ENCODE data around the gene POU6F2.
A peak's percentile ranks its signal among the peaks of the same experiment; 100 is the strongest.

Gene POU6F2

DNA sequence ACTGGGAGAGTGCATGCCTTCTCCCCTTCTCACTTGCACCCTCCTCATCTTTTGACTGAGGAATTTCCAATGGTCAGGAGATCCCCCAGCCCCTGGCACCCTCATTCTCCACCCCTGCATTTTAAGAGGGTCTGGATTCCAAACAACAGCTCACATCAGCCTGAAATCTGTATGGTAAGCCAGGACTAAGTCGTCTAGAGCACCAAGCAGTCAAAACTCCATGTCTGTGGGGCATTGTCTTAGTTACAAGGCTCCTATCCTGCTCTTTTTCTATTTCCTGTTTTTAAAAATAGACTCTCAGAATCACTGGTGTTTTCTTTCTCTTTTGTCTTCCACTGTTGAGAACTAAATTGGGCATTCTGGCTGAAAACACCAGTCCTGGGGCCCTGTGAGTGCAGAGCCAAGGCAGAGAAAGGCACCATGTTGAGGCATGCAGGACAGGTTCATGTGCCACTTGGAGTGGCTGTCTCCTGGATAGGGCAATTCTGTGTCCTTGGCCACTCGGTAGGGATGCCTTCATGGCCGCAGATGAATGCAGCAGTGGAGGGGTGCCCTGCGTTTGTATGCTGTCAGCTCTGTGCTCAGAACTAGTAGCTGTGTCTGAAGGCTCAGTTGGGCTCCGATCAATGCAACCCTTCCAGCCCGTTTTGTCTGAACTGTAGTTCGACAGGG lies 371.9 kb downstream of the POU6F2 start:
- DNase-seq (ENCODE audit: low read depth in 2 of 2) = no peak
- TF ChIP-seq CTCF (IDR thresholded peaks at IDR 0.05; ENCODE audit: low read depth, low read length) = no peak

DNA sequence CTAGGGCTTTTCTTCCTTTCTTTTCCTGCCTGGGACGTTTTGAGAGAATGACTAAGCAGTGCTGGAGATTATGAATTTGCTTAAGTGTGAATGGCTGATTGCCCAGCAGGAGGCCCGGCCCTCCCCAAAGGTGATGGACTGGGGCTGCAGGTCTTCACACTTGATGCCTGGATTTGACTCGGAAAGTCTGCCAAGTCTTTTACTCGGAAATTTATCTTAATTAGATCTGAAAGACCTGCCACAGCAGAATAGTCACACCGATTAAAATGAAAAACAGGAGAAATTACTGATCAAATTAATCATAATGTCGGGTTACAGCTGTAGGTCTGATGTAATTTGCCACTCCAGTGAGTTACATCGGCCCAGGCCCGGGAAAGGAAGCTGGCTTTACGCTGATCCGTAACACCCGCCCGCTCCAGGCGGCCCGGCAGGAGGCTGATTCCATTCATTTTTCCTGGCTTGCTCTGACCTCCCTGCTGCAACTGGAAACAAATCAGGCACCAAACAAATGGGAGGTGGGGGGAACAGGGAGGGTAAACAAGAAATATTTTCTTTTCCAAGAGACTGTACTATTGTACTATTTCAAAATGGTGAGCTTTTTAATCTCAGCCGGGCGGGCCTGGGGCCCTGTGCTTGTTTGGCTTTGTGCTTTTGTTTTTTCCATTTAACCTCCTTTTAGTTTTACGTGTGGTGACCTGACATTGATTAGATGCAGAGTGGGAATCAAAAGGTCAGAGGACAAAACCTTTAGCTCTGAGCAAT lies 376.1 kb downstream of the POU6F2 start:
- H3K4me3 ChIP-seq (replicated peaks in 1 of 2; ENCODE audit: low read depth in 2 of 2, low read length in 2 of 2) = no peak overlapping the region
- DNase-seq (ENCODE audit: low read depth in 2 of 2) = peak; percentile 4 to 63
- TF ChIP-seq CTCF (IDR thresholded peaks at IDR 0.05; ENCODE audit: low read depth, low read length) = no peak

More for the DNA sequence above, 371.9 kb downstream of the POU6F2 start:
- no peak overlapping the region for H3K4me3 ChIP-seq (replicated peaks in 1 of 2; ENCODE audit: low read depth in 2 of 2, low read length in 2 of 2)

- H3K4me3 ChIP-seq (replicated peaks in 1 of 2; ENCODE audit: low read depth in 2 of 2, low read length in 2 of 2) = no peak overlapping the region
- no peak for TF ChIP-seq CTCF (IDR thresholded peaks at IDR 0.05; ENCODE audit: low read depth, low read length)
- DNase-seq (ENCODE audit: low read depth in 2 of 2) = no peak
Observed at GRCh38 chr7:39355664-39356063, 378.0 kb downstream of the POU6F2 start.

DNA sequence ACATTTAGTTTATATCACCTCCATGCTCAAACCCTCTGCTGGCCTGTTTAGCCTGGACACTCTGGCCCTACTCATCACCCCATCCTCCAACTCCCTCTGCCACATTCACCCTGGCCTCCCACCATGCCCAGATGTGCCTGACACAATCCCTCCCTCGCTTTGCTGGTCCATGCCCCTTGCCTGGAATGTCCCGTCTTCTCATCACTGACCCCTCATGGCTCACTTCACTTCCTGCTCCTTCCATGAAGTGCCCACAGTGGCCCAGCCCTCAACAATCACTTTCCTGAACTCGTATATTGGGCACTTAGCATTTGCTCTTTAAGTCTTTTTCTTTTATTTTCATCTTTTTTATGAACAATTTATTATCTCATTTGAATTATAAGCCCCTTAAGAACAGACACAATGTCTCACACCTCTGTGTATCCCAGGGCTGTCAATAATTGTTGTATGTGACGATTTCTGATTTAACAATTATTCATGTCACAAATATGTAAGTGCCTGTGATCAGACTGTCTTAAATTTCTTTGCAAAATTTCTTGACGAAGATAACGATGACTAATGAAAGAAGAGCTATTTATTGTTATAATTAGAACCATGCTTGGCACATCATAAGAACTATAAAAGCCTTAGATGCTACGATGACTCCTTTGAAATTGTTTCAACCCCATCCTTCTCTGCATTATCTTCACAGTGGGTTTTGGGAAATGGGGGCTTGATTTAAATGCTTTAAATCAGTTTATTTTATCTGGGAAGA lies 378.6 kb downstream of the POU6F2 start:
- no peak for DNase-seq (ENCODE audit: low read depth in 2 of 2)
- H3K4me3 ChIP-seq (replicated peaks in 1 of 2; ENCODE audit: low read depth in 2 of 2, low read length in 2 of 2) = no peak overlapping the region
- no peak for TF ChIP-seq CTCF (IDR thresholded peaks at IDR 0.05; ENCODE audit: low read depth, low read length)

- H3K4me3 ChIP-seq (replicated peaks in 1 of 2; ENCODE audit: low read depth in 2 of 2, low read length in 2 of 2) = no peak overlapping the region
- DNase-seq (ENCODE audit: low read depth in 2 of 2) = no peak
- TF ChIP-seq CTCF (IDR thresholded peaks at IDR 0.05; ENCODE audit: low read depth, low read length) = peak; percentile 23
Observed at GRCh38 chr7:39357648-39358047, 379.9 kb downstream of the POU6F2 start.

GRCh38 chr7:39360038-39360437 lies 382.3 kb downstream of the POU6F2 start:
- no peak overlapping the region for H3K4me3 ChIP-seq (replicated peaks in 1 of 2; ENCODE audit: low read depth in 2 of 2, low read length in 2 of 2)
- TF ChIP-seq CTCF (IDR thresholded peaks at IDR 0.05; ENCODE audit: low read depth, low read length) = no peak
- no peak for DNase-seq (ENCODE audit: low read depth in 2 of 2)

Data from cardiac fibroblast (primary cell).